Left colon (tissue), 2 donors: Measurements from ENCODE around the gene LDLRAD3. TPM values are rescaled to one million over a fixed set of nuclear protein-coding genes. Genes with fewer than 3 reads are reported as not detected.

Source experiments
- ATAC-seq: fragments of 200-7000 bp; cut with Tn5 transposase; one replicate; pipeline ENCODE4 v1.9.1; 2020; ENCODE audit warnings: mild to moderate bottlenecking, moderate library complexity
- DNase-seq, 2 donors: peaks; one replicate each; pipeline ENCODE4 v3.0.0-alpha.2; 2020
- intact Hi-C, 2 donors: fragments of 100-400 bp; cut with DNase I in 1 of 2; cut with micrococcal nuclease in 1 of 2; formaldehyde crosslinking; loops; one replicate each; pipeline versions ENCODE4 v1.11.2 to v1.14.0; 2022; cut with DNase I, micrococcal nuclease
- total RNA-seq, 2 donors: library from RNA; stranded (reverse); fragmentation: NEBNext Ultra II Directional; extraction: Animal tissue kit (Norgen Biotek cat#: 25700); gene quantifications; one replicate each; pipeline ENCODE4 v1.2.1, GENCODE V29; 2021
- donor health status: DM: no; HTN: no; CAD: no.
- donor health status: DM: yes; HTN: yes; CAD: no.

The LDLRAD3 gene
- total RNA-seq, 2 donors from 2014 or later = 2.3 to 2.9 TPM

- ATAC-seq (no peak), DNase-seq (no peak)
- intact Hi-C loops = no loop called here
These were observed 110.8 kb downstream of the LDLRAD3 start for GRCh38 chr11:36054628-36055027.

GRCh38 chr11:36056160-36056751 is 112.4 kb downstream of the LDLRAD3 start:
- peak in 1 of 2 donors; percentile 13 for DNase-seq
- peak; percentile 47 for ATAC-seq
- intact Hi-C loops = no loop called here

- DNase-seq (no peak), ATAC-seq (no peak)
- intact Hi-C loops = no loop called here
These were observed 113.6 kb downstream of the LDLRAD3 start for GRCh38 chr11:36057379-36058042.

GRCh38 chr11:36059660-36060059 is 115.8 kb downstream of the LDLRAD3 start:
- no peak for DNase-seq
- ATAC-seq = no peak
- intact Hi-C loops = no loop called here

GRCh38 chr11:36060926-36061325 is 117.1 kb downstream of the LDLRAD3 start:
- intact Hi-C loops = no loop called here
- DNase-seq (no peak), ATAC-seq (peak; percentile 64)

- DNase-seq (no peak), ATAC-seq (no peak)
- intact Hi-C loops = no loop called here
These were observed 117.6 kb downstream of the LDLRAD3 start for GRCh38 chr11:36061471-36061870.

GRCh38 chr11:36062796-36063365 is 119.0 kb downstream of the LDLRAD3 start:
- intact Hi-C loops = no loop called here
- DNase-seq (no peak), ATAC-seq (no peak)

- DNase-seq = no peak
- ATAC-seq = no peak
- intact Hi-C loops = no loop called here
These were observed 121.6 kb downstream of the LDLRAD3 start for GRCh38 chr11:36065436-36065835.

GRCh38 chr11:36066891-36067290 is 123.0 kb downstream of the LDLRAD3 start:
- ATAC-seq (no peak), DNase-seq (no peak)
- intact Hi-C loops = no loop called here

GRCh38 chr11:36069576-36070212 is 125.8 kb downstream of the LDLRAD3 start:
- ATAC-seq (no peak), DNase-seq (no peak)
- intact Hi-C loops = no loop called here

GRCh38 chr11:36070213-36070953 is 126.5 kb downstream of the LDLRAD3 start:
- intact Hi-C loops = no loop called here
- no peak for ATAC-seq
- no peak for DNase-seq

- intact Hi-C loops = no loop called here
- DNase-seq = no peak
These were observed 127.1 kb downstream of the LDLRAD3 start for GRCh38 chr11:36070954-36071330.

GRCh38 chr11:36071917-36072500 is 128.1 kb downstream of the LDLRAD3 start:
- intact Hi-C loops = no loop called here
- DNase-seq (no peak), ATAC-seq (no peak)

More at GRCh38 chr11:36070954-36071330, 127.1 kb downstream of the LDLRAD3 start:
- ATAC-seq = no peak

GRCh38 chr11:36073411-36074203 is 129.7 kb downstream of the LDLRAD3 start:
- peak; percentile 12 to 30 for DNase-seq
- intact Hi-C loops = no loop called here
- no peak for ATAC-seq

- intact Hi-C loops = no loop called here
- DNase-seq (no peak), ATAC-seq (no peak)
These were observed 131.1 kb downstream of the LDLRAD3 start for GRCh38 chr11:36074941-36075431.

- no peak for DNase-seq
- intact Hi-C loops = no loop called here
- no peak for ATAC-seq
These were observed 133.5 kb downstream of the LDLRAD3 start for GRCh38 chr11:36077368-36077767.

- intact Hi-C loops = no loop called here
- DNase-seq (no peak), ATAC-seq (no peak)
These were observed 134.2 kb downstream of the LDLRAD3 start for GRCh38 chr11:36077886-36078685.
